Thyroid gland (tissue), 4 donors: ENCODE results near the gene TAOK3. TPM values are rescaled to one million over a fixed set of nuclear protein-coding genes. Genes with fewer than 3 reads are reported as not detected.

Source experiments
- DNase-seq, 2 donors: peaks; one replicate each; pipeline ENCODE4 v3.0.0-alpha.2; 2019
- H3K27ac ChIP-seq, 3 donors: fragments of 200-600 bp; sonication (generic); 1 replicate in 2 of 3; 2 replicates in 1 of 3; pipeline ENCODE4 v1.5.1; 2016 to 2019; ENCODE audit warnings: mild to moderate bottlenecking in 1 of 3, moderate library complexity in 1 of 3
- H3K27me3 ChIP-seq: fragments of 200-600 bp; sonication (generic); one replicate; pipeline ENCODE4 v1.5.1; 2019
- H3K36me3 ChIP-seq, 2 donors: fragments of 200-600 bp; sonication (generic); one replicate each; pipeline ENCODE4 v1.5.1; 2016 to 2019
- H3K4me1 ChIP-seq, 2 donors: fragments of 200-600 bp; sonication (generic); one replicate each; pipeline ENCODE4 v1.5.1; 2017 to 2019
- H3K4me3 ChIP-seq, 3 donors: fragments of 200-600 bp; sonication (generic); replicated peaks in 1 of 3; 1 replicate in 2 of 3; 2 replicates in 1 of 3; pipeline ENCODE4 v1.5.1; 2016; ENCODE audit warnings: mild to moderate bottlenecking in 1 of 3
- H3K9me3 ChIP-seq: fragments of 200-600 bp; sonication (generic); one replicate; pipeline ENCODE4 v1.5.1; 2017
- CTCF ChIP-seq, 6 experiments: fragments of 200-600 bp in 3 of 6; fragments of 450-650 bp in 3 of 6; sonication (generic) in 3 of 6; IDR thresholded peaks; one replicate each; pipeline ENCODE4 v1.5.1; 2016 to 2019; ENCODE audit warnings: antibody characterized with exemption in 6 of 6, mild to moderate bottlenecking in 2 of 6, inconsistent platforms in 1 of 6, moderate library complexity in 1 of 6
- POLR2A ChIP-seq, 2 donors: fragments of 450-650 bp; IDR thresholded peaks; one replicate each; pipeline ENCODE4 v1.6.1; 2017; ENCODE audit warnings: antibody characterized with exemption in 2 of 2, mild to moderate bottlenecking in 2 of 2, moderate library complexity in 1 of 2
- WGBS, 2 donors: methylation state at CpG; one replicate each; pipeline ENCODE4 v1.1.5; 2017; 5-methylcytosine and 5-hydroxymethylcytosine counted together
- intact Hi-C: fragments of 100-400 bp; cut with DNase I; formaldehyde crosslinking; loops from one replicate; pipeline ENCODE4 v1.15.1; 2023
- total RNA-seq, 4 donors: library from RNA; depleted of rRNA; stranded (reverse); fragments of >200 nt; gene quantifications; one replicate each; pipeline ENCODE4 v1.2.3, GENCODE V29; 2016

TAOK3 gene
- total RNA-seq, 4 donors from 2014 or later, result 38.4 to 65.3 (median 50.2) TPM

GRCh38 chr12:118391836-118392235 lies 19.1 kb upstream of the TAOK3 start:
- no peak overlapping the region for H3K4me3 ChIP-seq
- no peaks in the 10 kb centered on the region for H3K27me3 ChIP-seq
- 100% methylated on average over 1 of the region's 1 CpG for WGBS, 2 donors
- no peak overlapping the region for H3K27ac ChIP-seq
- TF ChIP-seq CTCF (IDR thresholded peaks at IDR 0.05) (no peak), POLR2A (IDR thresholded peaks at IDR 0.05) (no peak)
- intact Hi-C loops, result no loop called here
- no peak for DNase-seq
- H3K36me3 ChIP-seq, result peaks cover 57 to 61% of the 10 kb centered on the region in 2 donors
- no peaks in the 10 kb centered on the region for H3K4me1 ChIP-seq
- no peaks in the 10 kb centered on the region for H3K9me3 ChIP-seq

DNA sequence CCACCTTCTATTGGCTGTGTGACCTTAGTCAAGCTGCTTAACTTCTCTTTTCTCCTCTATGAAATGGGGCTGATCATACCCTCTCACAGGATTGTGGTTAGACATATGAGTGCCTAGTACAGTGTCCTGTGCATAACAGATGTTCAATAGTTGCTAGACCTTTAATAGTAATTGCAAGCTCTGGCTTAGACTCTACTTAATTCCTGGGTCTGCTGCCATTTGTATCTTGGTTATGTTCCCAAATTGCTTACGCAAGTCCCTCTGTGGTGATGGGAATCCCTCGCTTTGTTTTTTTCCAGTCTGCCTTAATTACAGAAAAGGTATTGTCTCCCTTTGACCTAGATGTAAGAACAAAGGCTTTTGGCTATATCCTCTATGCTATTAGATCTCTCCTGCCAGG lies 18.7 kb upstream of the TAOK3 start:
- Histone ChIP-seq H3K4me3 (no peak overlapping the region), H3K27ac (no peak overlapping the region), H3K27me3 (no peaks in the 10 kb centered on the region), H3K9me3 (no peaks in the 10 kb centered on the region), H3K4me1 (no peaks in the 10 kb centered on the region), H3K36me3 (peaks cover 59 to 63% of the 10 kb centered on the region in 2 donors)
- 86 to 89% methylated on average over 2 of the region's 2 CpGs for WGBS, 2 donors
- intact Hi-C loops, result no loop called here
- TF ChIP-seq POLR2A (IDR thresholded peaks at IDR 0.05) (no peak), CTCF (IDR thresholded peaks at IDR 0.05) (no peak)
- DNase-seq, result no peak

DNA sequence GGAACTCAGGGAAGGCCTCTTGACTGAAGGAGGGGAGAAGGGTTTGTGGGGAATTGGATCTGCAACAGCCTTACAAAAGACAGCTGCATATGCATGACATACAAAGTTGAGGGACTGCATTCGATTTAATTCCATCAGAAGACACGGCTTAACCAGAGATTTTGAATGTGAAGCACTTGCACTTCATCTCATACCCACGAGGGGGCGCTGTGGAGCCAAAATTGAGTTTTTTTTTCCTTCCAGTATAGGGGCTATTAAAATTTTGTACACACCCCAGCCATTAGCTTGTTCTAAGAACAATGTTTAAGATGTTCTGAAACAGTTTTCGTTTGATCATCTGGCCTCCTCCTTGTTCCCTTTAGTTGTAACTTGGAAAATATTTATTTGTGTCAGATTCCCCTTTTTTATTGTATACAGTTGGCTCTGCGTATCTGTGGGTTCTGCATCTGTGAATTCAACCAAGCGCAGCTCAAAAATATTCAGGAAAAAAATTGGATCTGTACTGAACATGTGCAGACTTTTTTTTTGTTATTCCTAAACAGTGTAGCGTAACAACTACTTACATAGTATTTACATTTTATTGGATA lies 5.3 kb upstream of the TAOK3 start:
- DNase-seq, result peak; percentile 42 to 64
- intact Hi-C loops, result loop anchor here (5.0 kb wide), 1 partner anchor 196 kb away; no protein-coding TSS in a partner anchor
- H3K36me3 ChIP-seq, result peaks cover 17 to 22% of the 10 kb centered on the region in 2 donors
- peaks cover 14 to 23% of the 10 kb centered on the region in 2 donors for H3K4me1 ChIP-seq
- H3K4me3 ChIP-seq, result peak overlapping the region in 1 of 3 donors; percentile 89
- H3K27ac ChIP-seq, result peak overlapping the region in 1 of 3 donors; percentile 97
- 35 to 37% methylated on average over 8 of the region's 8 CpGs for WGBS, 2 donors
- no peaks in the 10 kb centered on the region for H3K27me3 ChIP-seq
- TF ChIP-seq CTCF (IDR thresholded peaks at IDR 0.05) (peak; percentile 71 to 99 (median 90)), POLR2A (IDR thresholded peaks at IDR 0.05) (no peak)
- H3K9me3 ChIP-seq, result no peaks in the 10 kb centered on the region

- H3K4me1 ChIP-seq, result peaks cover 14 to 23% of the 10 kb centered on the region in 2 donors
- H3K27ac ChIP-seq, result peak overlapping the region; percentile 12 to 97 (median 97)
- H3K27me3 ChIP-seq, result no peaks in the 10 kb centered on the region
- no peak for DNase-seq
- 3 to 4% methylated on average over 19 to 22 of the region's 22 CpGs for WGBS, 2 donors
- peaks cover 15 to 19% of the 10 kb centered on the region in 2 donors for H3K36me3 ChIP-seq
- intact Hi-C loops, result loop anchor here (5.0 kb wide), 1 partner anchor 195 kb away; no protein-coding TSS in a partner anchor
- H3K4me3 ChIP-seq, result peak overlapping the region; percentile 61 to 93 (median 89)
- TF ChIP-seq POLR2A (IDR thresholded peaks at IDR 0.05) (no peak), CTCF (IDR thresholded peaks at IDR 0.05) (no peak)
- H3K9me3 ChIP-seq, result no peaks in the 10 kb centered on the region
Measured at GRCh38 chr12:118377021-118377883, 4.5 kb upstream of the TAOK3 start.
